ENCODE measurements around the gene TUBGCP5.

The TUBGCP5 gene

DNA sequence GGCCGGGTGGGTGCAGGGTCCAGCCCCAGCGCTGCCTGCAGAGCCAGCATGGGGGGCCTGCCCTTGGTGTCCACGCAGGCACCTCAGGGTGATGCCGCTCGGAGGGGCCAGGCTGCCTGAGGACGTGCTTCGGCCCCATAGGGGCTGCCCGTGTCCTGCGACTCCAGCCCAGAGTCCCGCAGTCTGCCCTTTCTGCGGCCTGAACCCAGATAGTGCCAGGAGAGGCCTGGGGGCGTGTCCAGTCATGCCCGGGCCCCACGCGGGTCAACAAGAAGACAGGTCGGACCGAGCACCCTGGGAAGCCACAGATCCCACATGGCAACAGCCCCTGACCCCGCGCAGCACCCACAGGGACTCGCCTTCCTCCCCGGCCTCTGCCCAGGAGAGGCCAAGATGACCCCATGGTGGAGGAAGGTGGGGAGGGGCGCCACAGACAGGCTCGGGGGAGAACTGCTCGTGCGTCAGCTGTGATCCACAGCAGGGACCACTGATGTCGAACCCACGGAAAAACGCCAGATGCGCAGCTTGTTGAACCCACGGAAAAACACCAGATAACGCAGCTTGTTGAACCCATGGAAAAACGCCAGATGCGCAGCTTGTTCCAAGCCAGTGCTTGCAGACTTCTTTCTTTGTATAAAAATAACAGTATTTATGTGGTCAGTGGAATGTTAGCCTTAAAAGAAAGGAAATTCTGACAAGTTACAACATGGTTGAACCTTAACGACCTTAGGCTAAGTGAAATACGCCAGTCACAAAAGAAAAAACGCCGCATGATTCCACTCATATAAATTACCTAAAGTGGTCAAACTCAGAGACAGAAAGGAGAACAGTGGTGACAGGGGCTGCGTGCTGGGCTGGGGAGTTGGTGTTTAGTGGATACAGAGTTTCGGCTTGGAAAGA lies 87.7 kb downstream of the TUBGCP5 start:
- DNase-seq: no peak

DNA sequence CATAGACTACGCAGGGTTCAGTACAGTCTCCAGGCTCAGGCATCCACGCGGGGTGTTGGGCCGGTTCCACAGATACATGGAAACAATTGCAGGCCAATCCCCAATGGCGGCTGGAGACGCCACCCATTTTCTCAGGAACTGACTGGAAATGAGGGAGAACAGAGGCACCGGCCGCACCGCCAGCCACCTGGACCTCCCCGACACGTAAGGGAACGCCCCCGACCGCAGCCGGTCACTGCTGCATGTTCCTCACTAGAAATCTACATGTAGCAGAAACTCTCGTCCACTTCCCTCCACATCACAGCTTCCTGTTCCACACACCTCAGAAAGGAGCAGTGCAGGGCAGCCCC lies 88.4 kb downstream of the TUBGCP5 start:
- no peak for DNase-seq

DNA sequence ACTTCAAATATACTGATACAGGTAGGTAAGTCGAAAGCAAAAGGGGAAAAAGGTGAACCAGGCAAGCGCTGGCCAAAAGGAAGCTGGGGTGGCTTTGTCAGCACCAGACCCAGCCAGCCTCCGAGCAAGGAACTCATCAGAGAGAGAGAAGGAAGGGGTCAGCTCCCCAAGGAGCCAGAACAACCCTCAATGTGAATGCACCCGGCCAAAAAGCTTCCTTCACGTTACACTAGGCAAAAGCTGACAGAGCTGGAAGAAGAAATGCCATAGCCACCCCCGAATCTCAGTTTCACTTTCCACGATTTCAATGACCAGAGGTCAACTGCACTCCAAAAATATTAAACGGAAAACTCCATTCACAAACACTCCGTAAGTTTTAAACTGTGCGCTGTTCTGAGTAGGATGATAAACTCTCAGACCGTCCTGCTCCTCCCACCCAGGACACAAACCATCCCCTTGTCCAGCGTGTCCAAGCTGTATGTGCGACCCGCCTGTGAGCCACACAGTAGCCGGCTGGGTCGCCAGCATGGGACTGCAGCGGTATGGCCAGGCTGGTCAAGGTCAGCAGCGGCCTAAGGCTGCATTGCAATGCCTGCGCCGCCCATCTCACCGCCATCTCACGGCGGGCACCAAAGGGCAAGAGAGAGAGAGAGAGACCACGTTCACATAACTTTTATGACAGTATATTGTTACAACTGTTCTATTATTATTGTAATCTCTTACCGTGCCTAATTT lies 88.9 kb downstream of the TUBGCP5 start:
- DNase-seq: no peak
